ENCODE measurements around the gene SASH3.

GRCh38 chrX:129800186-129800585 is 20.4 kb downstream of the SASH3 start:
- no peak for TF ChIP-seq EZH2 (IDR thresholded peaks at IDR 0.05; ENCODE audit: insufficient read depth, poor library complexity, severe bottlenecking)
- no peak for TF ChIP-seq EZH2phosphoT487 (IDR thresholded peaks at IDR 0.05; ENCODE audit: insufficient read depth, low read depth)

Measured in GM23248 (cell line).